HG03108 (cell line): ENCODE results near the gene ENTHD1.
"Not testable (repeated sequence)": the region's sequence is repeated elsewhere in the genome, so short reads cannot be mapped to it uniquely, and the experiment has no call there.

Experiments
- ATAC-seq: cut with Tn5 transposase; IDR thresholded peaks from one replicate; pipeline ENCODE4 v1.9.1; 2021; ENCODE audit warnings: moderate library complexity; ENCODE audit not compliant: unreplicated experiment

Gene ENTHD1

DNA sequence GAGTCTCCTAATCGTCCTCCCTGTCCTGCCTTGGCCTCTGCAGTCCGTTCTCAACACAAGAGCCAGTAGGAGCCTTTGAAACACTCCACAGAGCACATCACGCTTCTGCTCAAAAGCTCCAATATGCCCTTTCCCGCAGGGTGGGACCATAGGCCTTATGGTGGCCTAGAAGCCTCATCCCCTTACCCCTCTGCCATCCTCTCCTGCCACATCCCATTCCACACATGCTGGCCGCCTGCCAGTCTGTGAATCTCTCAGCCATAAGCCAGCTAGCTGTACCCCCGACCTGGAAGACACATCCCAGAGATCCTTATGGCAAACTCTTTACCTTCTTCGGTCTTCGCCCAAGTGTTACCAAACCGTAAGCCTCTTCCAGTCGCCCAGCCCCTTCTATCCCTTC, 157.8 kb downstream of the ENTHD1 start:
- ATAC-seq, result no peak

DNA sequence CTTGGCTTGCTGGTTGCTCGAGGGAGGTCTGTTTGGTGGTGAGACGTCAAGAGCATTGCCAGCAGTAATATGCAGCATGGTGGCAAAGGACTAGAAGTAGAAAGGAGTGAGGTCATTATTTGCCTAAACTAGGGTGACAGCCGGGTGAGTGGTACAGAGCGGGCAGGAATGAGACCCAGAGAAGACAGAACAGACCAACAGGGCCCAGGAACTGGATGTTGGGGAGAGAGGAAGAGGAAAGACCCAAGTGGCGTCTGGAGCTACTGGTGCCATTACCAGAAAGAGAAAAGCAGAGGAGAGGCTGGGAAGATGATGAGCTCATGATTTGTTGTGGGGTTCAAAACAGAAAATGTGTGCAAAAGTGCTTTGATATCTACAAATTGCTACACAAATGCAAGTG, 158.7 kb downstream of the ENTHD1 start:
- no peak for ATAC-seq

DNA sequence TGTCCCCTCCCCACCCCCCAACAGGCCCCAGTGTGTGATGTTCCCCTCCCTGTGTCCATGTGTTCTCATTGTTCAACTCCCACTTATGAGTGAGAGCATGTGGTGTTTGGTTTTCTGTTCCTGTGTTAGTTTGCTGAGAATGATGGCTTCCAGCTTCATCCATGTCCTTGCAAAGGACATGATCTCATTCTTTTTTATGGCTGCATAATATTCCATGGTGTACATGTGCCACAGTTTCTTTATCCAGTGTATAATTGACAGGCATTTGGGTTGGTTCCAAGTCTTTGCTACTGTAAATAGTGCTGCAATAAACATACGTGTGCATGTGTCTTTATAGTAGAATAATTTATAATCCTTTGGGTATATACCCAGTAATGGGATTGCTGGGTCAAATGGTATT, 159.5 kb downstream of the ENTHD1 start:
- not testable (repeated sequence) for ATAC-seq

DNA sequence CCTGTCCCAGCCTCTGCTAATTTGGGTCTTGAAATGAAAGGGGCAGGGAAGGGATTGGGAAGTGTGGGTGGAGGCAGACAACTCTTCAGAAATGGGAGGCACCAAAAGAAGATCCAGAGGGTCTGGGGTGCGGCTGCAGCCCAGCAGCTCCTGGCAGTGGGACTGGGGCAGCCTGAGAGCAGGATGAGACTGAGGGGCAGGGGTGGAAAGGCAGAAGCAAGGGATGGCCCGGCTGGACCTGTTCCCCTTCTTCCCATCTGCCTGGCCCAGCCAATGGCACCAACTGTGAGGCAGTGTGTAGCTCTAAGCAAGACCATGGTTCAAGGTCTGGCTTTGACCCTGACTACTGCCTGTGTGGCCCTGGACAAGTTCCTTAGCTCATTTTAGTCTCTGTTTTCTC, 160.4 kb downstream of the ENTHD1 start:
- no peak for ATAC-seq

DNA sequence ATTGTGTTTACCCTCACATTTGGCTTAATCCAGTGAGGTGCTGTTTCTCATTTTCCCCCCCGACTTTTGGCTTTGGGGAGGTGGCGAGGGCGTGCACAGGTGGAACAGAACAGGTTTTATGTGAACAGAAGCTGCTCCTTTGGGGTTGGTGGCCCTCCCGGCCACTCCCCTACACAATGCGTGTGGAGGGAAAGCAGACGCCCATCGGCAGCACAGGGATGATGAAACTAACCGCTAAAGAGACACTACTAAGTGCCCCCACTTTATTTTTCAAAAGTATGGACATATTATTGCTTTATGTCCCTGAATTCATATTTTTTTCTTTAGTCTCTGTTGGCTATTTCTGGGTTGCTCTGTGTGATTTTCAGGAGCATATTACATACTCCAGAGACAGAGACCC, 160.9 kb downstream of the ENTHD1 start:
- no peak for ATAC-seq

DNA sequence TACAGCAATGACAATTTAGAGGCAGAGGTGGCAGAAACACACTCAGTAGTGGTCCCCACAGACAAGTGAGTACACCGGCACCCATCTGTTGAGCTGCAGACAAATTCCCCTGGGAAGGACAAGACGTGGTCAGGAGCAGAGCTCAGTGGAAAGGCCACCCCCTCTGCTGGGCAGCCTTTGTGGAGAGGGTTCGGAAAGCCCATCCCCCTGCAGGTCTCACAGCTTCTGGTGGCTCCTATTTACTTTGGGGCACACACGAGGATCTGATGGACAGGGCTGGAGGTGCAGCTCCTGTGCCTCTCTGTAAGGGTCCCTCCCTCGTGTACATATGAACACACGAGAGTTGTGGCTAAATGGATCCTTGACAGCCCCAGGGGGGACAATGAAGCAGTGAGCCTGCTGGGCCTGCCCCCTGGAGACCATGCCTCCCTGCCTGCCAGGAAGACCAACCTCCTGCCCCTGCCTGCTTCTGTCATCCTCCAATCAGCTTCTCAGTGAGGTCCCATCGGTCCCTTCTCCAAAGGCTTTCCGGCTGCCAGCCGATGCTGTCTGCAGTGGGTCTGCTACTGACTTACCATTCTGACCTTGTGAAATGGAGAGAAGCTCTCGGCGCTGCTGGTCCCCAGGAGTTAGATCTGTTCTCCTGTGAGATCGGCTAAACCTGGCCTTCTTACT, 161.5 kb downstream of the ENTHD1 start:
- ATAC-seq, result no peak

DNA sequence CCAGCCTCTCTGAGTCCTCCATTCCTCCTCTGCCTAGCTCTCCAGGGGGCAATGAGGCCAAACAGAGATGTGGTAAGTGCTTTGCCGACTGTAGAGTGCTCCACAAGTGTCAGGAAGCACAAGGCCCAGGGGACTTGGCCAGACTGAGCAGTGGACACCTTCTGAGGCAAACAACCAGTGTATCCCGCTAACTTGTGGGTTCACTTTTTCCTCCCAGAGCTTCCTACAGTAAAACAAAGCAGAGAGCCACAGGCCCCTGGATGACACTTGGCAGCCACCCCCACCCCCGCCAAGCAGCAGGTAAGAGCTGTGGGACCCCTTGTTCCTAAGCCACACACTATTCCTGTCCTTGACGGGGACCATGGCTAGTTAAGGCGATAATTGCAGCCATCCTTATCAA, 162.1 kb downstream of the ENTHD1 start:
- no peak for ATAC-seq

DNA sequence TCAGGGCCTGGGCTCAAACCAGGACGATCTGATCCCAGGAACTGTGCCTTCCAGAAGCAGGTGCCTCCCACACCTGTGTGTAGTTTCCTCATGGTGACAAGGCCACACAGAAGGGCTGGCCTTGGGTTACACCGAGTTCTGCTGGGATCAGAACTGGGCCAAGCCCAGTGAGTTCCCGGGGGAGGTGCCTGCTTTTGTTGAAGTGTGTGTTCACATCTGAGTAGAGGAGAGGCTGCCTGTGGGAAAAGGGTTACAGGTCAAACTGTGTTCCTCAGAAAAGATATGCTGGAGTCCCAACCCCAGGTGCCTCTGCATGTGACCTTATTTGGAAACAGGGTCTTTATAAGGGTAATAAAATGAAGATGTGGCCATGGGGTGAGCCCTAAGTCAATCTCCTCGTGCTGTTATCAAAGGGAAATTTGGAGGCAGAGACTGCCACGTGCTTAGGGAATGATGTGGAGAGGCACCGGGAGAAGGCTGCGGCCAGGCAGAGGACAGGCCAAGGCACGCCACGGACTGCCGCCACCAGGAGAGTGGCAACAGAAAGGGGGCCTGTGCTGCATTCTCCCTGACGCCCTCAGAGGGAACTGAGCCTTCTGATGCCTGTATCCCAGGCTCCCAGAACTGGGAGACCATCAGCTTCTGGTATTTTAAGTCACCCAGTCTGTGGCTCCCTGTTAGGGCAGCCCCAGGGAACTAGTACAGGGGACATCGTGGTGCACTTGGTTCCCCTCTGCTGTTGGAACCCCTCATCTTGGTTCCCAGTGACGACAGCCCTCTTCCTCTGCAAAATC, 164.2 kb downstream of the ENTHD1 start:
- no peak for ATAC-seq

DNA sequence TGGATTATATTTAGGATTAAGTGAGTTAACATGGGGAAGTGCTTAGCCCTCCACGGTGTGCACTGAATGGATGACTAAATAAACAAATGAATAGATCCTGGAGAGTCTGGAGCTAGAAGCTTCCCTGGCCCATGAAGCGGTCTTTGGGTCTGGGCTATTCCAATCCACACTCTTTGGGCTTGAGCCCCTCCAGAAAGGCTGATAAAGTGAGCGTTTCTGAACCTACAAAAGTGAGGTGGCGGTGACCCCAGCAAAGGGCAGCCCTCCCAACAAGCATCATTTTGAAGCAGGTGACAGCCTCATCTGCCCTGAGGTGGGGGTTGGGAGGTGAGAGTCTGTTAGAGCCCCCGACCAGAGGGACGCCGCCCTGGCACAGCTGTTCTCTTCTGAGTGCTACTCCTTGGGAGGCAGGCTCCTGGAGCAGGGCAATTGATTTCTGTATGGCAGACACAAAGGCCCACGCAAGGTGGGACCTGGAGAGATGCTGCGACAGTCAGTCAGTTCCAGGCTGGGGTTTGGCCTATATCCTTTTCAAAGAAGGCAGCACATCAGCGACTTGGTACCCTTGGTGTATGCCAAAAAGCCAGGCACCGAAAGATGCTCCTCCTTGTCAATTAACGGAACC, 165.2 kb downstream of the ENTHD1 start:
- ATAC-seq, result no peak

DNA sequence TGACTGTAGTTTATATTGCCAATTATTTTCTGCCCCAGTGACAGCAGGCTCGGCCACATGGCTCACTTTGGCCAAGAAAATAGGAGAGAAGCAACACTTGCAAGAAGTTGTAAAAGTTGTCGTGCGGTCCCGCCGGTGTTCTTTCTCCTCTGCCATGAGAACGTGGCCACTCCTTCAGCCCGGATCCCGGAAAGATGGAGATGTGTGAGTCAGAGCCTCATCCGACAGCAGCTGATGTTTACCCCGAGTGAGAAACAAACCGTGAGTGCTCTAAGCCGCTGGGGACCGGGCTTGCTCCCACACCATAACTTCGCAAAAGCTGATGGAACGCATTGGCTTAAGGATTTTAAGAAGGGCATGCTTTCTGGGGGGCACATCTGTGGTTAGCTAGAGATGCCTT, 166.0 kb downstream of the ENTHD1 start:
- no peak for ATAC-seq

DNA sequence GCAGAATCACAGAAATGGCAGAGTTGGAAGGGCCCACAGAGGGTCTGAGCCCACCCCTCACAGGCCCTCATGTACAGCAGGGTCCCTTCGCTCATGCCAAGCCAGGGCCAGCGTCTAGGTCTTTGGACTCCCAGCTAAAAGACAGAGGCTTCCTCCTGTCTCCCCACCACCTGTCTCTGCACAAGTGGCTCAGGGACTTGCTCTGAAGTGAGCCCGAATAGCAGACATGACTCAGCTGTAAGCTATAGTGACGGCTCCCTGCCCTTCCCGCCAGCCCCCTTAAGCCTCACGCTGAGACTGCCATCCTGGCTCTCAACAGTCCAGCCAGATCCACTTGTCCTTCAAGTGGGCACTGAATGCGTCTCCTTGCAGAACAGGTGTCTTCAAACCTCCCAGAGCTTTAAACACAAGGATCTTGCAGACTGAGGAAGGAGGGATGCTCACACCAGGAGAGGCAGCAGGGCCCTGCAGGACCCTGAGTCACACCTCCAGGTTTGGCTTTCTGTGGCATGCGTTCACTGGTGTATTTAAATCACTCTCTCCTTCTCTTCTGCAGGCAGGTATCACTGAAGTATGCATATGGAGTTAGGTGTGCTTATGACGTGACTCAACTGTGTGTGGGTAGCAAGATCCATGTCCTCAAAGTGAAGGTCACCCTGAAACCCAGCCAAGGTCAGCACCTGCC, 168.1 kb downstream of the ENTHD1 start:
- ATAC-seq, result no peak

DNA sequence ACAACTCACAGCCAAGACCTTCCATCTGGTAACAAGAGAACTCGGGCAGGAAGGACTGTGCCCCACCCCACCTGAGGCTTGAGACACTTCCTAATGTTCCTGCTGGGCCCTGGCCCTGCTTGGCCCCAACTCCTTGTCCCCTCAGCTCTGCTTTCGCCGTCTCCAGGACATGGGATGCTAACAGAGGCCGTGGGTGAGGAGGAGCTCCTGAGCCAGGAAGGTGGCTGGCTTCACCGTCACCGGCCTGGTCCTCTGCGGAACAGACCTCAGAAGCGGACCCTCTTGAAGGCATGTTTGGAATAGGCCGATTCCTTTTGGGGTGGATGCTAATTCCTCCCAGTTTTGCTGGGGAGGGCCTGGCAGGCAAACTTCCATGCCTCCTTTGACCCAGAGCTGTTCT, 168.7 kb downstream of the ENTHD1 start:
- no peak for ATAC-seq

DNA sequence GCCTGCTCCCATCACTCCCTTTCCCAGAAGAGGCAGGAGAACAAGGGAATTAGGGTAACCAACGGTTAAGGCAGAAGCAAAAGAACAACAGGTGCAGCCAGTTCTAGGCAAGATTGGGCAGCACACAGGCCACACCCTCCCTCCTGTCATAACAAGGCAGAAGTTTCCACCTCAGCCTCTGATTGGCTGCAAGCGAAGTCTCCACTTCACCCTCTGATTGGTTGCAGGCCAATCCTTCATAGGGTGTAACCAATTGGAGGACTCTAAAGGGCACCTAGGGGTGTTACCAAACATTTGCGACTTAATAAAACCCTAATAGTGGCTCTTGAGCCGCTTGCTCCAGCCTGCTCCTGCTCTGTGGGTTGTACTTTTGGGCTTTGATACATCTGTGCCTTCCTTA, 169.2 kb downstream of the ENTHD1 start:
- ATAC-seq, result no peak

DNA sequence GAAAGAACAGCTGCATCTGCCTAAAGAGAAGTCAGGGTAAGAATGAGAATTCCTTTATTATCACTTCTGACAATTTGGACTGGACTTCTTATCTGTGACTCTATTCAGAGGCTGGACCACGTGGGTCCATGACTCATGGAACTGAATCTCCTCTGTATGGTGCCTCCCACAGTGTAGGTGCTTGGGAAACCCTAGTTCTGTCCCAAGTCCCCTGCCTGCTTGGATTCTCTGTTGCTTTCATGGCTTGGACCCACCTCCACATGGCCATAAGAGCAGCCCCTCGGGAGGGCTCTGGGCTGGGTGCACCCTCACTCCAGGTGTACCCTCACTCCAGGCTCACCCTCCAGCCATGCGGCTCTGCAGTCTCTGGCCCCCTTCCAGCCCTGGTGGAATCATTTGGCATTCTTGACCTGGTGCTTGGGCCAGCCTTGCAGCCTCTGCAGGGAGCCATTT, 169.6 kb downstream of the ENTHD1 start:
- no peak for ATAC-seq

DNA sequence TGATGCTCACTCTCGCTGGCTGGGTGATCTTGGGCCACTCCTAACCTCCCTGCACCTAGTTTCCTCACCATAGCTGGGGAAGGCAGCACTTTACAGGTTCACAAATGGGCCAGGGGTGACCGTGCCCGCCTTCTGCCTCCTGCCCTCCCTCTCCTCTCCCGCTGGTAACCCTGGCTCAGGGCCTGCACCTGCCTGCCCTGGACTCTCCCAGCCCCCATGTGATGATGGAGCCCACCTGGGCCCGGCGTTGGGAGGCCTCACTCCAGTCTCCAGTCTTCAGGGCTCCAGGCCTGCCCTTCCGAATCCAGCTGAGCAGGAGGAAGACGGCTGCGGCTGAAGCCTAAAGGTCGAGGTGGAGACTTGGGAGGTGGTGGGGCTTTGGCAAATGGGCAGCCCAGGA, 170.1 kb downstream of the ENTHD1 start:
- ATAC-seq, result no peak

DNA sequence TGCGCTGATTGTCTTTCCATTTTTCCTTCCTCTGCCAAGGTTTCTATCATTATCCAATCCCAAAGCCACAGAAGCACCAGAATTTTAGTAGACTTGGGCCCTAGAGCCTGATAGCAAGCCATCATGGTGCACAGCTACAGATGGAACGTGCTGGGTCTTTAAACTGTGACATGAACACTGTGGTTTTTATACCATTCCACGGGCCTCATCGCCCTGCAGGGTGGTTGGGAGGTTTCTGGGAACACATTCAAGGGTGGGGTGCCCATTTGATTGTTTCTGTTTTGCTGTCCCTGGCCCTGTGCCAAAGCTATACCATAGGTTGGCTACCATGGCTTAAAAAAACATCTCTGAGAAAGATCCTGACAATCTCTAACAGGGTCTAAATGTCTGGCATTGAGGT, 171.1 kb downstream of the ENTHD1 start:
- no peak for ATAC-seq

DNA sequence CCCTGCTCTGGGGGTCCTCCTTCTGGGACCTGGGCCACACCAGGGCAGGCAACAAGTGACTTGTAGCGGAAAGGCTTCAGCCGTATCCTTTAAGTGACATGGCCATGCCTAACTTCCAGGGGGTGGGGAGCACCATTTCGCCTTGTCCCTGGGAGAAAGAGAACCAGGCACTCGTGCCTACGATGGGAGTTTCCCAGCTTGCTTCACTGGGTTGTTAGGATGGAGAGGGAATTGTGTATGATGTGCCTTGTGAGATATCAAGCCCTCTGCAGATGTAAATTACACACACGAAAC, 171.6 kb downstream of the ENTHD1 start:
- ATAC-seq, result no peak

DNA sequence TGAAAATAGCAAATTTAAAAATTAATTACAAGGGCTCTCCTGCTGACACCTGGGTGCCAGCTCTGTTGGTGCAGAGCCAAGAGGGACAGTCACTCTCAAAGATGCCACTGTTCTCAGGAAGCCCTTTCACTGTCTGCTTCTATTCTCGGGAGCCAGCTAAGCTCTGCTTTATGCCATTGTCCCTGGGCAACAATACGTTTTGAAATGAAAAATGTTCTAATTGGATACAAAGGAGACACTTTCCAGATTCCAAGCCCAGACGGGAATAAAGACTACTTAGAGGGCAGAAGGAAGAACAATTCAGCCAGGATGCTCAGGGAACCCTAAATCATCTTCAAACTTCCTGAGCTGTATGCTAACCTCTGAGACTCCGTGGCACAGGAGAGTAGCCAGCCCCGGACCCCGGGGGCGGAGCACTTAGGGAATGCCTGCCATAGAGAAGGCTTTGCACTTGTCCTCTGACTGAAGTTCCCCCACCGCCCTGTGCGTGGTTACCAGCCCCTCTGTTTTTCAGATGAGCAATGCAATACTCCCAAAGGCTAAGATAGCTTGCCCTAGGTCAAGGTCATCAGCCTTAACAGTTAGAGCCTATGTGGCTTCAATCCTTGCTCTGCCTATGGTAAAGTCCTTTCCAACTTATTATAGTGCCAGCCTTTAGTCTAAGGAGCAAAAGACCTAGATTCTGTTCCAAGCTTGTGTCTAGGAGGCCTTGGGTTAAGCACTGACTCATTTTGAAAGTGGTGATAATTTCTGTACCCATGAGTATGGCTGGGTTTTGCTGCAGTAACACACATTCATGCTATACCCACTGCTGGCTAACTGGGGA, 172.1 kb downstream of the ENTHD1 start:
- no peak for ATAC-seq

DNA sequence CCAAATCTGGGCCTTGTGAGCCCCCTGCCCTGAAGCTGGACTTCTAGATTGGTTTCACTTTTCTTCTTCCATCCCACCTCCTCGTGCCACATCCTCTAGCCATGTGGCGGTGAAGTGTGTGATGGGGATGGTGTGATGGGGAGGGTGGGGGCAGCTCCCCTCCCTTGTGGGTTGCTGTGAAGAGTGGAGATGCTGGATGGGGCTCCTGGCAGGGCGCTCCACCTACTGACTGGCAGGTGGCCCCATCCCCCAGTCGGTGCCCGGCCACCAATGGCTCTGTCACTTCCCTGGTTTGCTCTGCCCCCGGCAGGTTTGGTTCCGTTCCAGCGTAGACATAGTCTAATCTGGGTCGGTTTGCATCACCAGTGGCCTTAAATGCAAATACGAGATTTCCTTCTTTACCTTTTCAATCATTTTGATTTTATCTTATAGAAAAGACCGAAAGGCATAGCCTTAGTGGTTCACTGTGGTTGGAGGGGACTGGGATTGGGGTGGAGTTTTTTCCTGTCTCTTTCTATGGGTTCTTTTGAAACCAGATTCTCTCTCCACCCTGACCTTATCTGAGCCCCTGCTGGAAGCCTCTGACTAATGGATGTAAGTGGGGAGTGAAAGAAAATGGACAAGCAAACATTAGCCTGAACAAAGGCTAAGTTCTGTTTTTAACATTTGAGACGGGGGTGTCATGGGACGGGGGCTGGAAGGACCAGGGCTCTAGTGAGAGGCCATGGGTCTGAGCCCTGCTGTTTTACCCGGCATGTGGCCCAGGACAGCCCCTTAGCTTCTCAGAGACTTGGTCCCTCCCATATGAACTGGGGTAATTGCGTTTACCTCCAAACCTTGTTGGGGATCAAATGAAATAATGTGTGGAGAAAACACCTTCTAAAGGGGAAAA, 173.8 kb downstream of the ENTHD1 start:
- no peak for ATAC-seq

DNA sequence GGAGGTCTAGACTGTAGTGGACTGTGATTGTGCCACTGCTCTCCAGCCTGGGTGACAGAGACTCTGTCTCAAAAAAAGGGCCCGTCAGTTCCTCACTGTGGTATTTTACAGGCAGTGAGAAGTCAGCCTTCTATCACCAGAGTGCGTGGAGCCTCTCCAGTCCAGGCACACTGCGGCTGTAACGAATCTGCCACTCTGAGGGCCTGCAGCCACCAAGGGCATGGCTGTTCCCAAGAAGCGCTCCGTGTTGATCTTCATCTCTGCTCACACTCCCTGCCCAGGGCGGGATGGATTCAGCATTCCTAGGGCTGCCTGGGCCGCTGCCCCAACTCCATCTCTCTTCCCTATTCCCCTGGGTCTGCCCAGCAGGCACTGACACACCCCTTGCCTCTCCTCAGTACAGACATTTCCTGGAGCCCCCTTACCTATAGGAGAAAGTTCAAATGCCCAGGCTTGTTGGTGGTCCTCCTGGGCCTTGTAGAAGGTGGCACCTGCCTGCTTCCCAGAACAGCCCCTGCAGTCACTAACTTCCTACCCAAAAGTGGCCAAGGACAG, 174.6 kb downstream of the ENTHD1 start:
- ATAC-seq, result no peak
